Thoracic aorta (tissue), 2 donors: ENCODE results near the gene SLC30A4. TPM values are rescaled to one million over a fixed set of nuclear protein-coding genes. Genes with fewer than 3 reads are reported as not detected.
A peak's percentile ranks its signal among the peaks of the same experiment; 100 is the strongest.
"Not testable (repeated sequence)": the region's sequence is repeated elsewhere in the genome, so short reads cannot be mapped to it uniquely, and the experiment has no call there.

ENCODE experiments used
- ATAC-seq: fragments of 150-250 bp; one replicate; pipeline ENCODE4 v1.8.0; 2017; ENCODE audit warnings: low read depth; ENCODE audit not compliant: insufficient number of reproducible peaks, low FRiP score
- DNase-seq: peaks from one replicate; pipeline ENCODE4 v3.0.0-alpha.2; 2020; ENCODE audit warnings: low spot score
- H3K27ac ChIP-seq, 2 donors: fragments of 200-600 bp; sonication (generic); 1 replicate in 1 of 2; 2 replicates in 1 of 2; pipeline ENCODE4 v1.5.1; 2016; ENCODE audit warnings: mild to moderate bottlenecking in 2 of 2, moderate library complexity in 2 of 2
- H3K27me3 ChIP-seq: fragments of 200-600 bp; sonication (generic); replicated peaks from 2 replicates; pipeline ENCODE4 v1.6.0; 2016; ENCODE audit warnings: mild to moderate bottlenecking; ENCODE audit not compliant: insufficient read depth
- H3K36me3 ChIP-seq: fragments of 200-600 bp; sonication (generic); one replicate; pipeline ENCODE4 v1.5.1; 2016
- H3K4me1 ChIP-seq, 2 donors: fragments of 200-600 bp; sonication (generic); 1 replicate in 1 of 2; 2 replicates in 1 of 2; pipeline versions ENCODE4 v1.5.1 to v1.6.0; 2016; ENCODE audit warnings: low read depth in 2 of 2, mild to moderate bottlenecking in 1 of 2; ENCODE audit not compliant: control insufficient read depth in 1 of 2
- H3K4me3 ChIP-seq: fragments of 200-600 bp; sonication (generic); 2 replicates; pipeline ENCODE4 v1.5.1; 2016; ENCODE audit warnings: mild to moderate bottlenecking
- H3K9me3 ChIP-seq: fragments of 200-600 bp; sonication (generic); 2 replicates; pipeline ENCODE4 v1.5.1; 2016
- CTCF ChIP-seq: fragments of 200-600 bp; sonication (generic); IDR thresholded peaks from one replicate; pipeline ENCODE4 v1.5.1; 2019; ENCODE audit warnings: antibody characterized with exemption
- total RNA-seq, 2 donors: library from RNA; depleted of rRNA; stranded (reverse); fragments of >200 nt; gene quantifications; one replicate each; pipeline versions ENCODE4 v1.1.0 to v1.2.3, GENCODE V29; 2016

SLC30A4 gene
- total RNA-seq, 2 donors from 2014 or later, result 6.5 to 11.1 TPM

- Histone ChIP-seq H3K4me3 (no peak overlapping the region), H3K36me3 (no peaks in the 10 kb centered on the region), H3K9me3 (no peaks in the 10 kb centered on the region), H3K27me3 (no peaks in the 10 kb centered on the region), H3K27ac (no peak overlapping the region), H3K4me1 (no peaks in the 10 kb centered on the region)
- no peak for TF ChIP-seq CTCF
- no peak for DNase-seq
- ATAC-seq, result no peak
These were observed 7.1 kb upstream of the SLC30A4 start for GRCh38 chr15:45529613-45530012.

- ATAC-seq (no peak), DNase-seq (no peak)
- H3K4me1 ChIP-seq, result no peaks in the 10 kb centered on the region
- H3K4me3 ChIP-seq, result no peak overlapping the region
- no peak overlapping the region for H3K27ac ChIP-seq
- no peaks in the 10 kb centered on the region for H3K27me3 ChIP-seq
- no peaks in the 10 kb centered on the region for H3K36me3 ChIP-seq
- no peak for TF ChIP-seq CTCF
- H3K9me3 ChIP-seq, result no peaks in the 10 kb centered on the region
These were observed 4.5 kb upstream of the SLC30A4 start for GRCh38 chr15:45527086-45527485.

GRCh38 chr15:45523166-45523460, 558 bp upstream of the SLC30A4 start:
- Histone ChIP-seq H3K4me1 (peaks cover 7 to 24% of the 10 kb centered on the region in 2 donors), H3K4me3 (peak overlapping the region; percentile 93), H3K27me3 (no peaks in the 10 kb centered on the region), H3K36me3 (no peaks in the 10 kb centered on the region), H3K9me3 (no peaks in the 10 kb centered on the region), H3K27ac (peak overlapping the region; percentile 66 to 80)
- no peak for TF ChIP-seq CTCF
- no peak for DNase-seq
- no peak for ATAC-seq

GRCh38 chr15:45521596-45522327, 793 bp downstream of the SLC30A4 start:
- TF ChIP-seq CTCF, result no peak
- no peak for DNase-seq
- H3K4me1 ChIP-seq, result peaks cover 7 to 26% of the 10 kb centered on the region in 2 donors
- ATAC-seq, result no peak
- peak overlapping the region; percentile 93 for H3K4me3 ChIP-seq
- no peaks in the 10 kb centered on the region for H3K27me3 ChIP-seq
- H3K9me3 ChIP-seq, result no peaks in the 10 kb centered on the region
- peak overlapping the region; percentile 66 to 80 for H3K27ac ChIP-seq
- H3K36me3 ChIP-seq, result no peaks in the 10 kb centered on the region

GRCh38 chr15:45510758-45511280, 11.7 kb downstream of the SLC30A4 start:
- ATAC-seq (no peak), DNase-seq (no peak)
- H3K27me3 ChIP-seq, result no peaks in the 10 kb centered on the region
- H3K9me3 ChIP-seq, result no peaks in the 10 kb centered on the region
- no peak overlapping the region for H3K4me3 ChIP-seq
- no peak overlapping the region for H3K27ac ChIP-seq
- H3K36me3 ChIP-seq, result peaks cover 3% of the 10 kb centered on the region
- no peaks in the 10 kb centered on the region for H3K4me1 ChIP-seq
- TF ChIP-seq CTCF, result no peak

- not testable (repeated sequence) for DNase-seq, H3K36me3 ChIP-seq, H3K4me3 ChIP-seq, H3K27ac ChIP-seq, H3K9me3 ChIP-seq, H3K27me3 ChIP-seq, H3K4me1 ChIP-seq, ATAC-seq
These were observed 15.4 kb downstream of the SLC30A4 start for GRCh38 chr15:45507143-45507542.
